Diencephalon (tissue), 1 donor: ENCODE data around the gene MED25. TPM values are rescaled to one million over a fixed set of nuclear protein-coding genes. Genes with fewer than 3 reads are reported as not detected.

ENCODE experiments used
- small RNA-seq: library from RNA; depleted of rRNA; stranded (forward); fragments of <200 nt; gene quantifications from one replicate; pipeline ENCODE3, GENCODE V24; 2014
- total RNA-seq: library from RNA; depleted of rRNA; stranded (reverse); fragments of >200 nt; gene quantifications from one replicate; pipeline ENCODE4 v1.2.3, GENCODE V29; 2014

MED25 gene
- 19.1 TPM for total RNA-seq

GRCh38 chr19:49817964-49818648, at the start of gene MED25:
Gene MED25 (plus strand): TSS chr19:49818289. CDS start chr19:49818342, 53 bp downstream.

GRCh38 chr19:49812997-49813861, 4.9 kb upstream of the MED25 start, which contains the start of gene FUZ:
Gene FUZ (minus strand): TSS chr19:49813292. CDS start chr19:49813106, 186 bp downstream.

GRCh38 chr19:49850487-49851342, 32.6 kb downstream of the MED25 start, which contains the start of gene PTOV1:
Gene PTOV1 (plus strand): TSS chr19:49851159.

GRCh38 chr19:49866933-49867782, 49.1 kb downstream of the MED25 start, which contains the start of gene PNKP:
Gene PNKP (minus strand): TSS chr19:49867576. CDS start chr19:49867204, 372 bp downstream.

GRCh38 chr19:49877020-49877878, 59.2 kb downstream of the MED25 start, which contains the start of the genes AKT1S1 and TBC1D17:
Gene AKT1S1 (minus strand): TSS chr19:49877355. CDS start chr19:49873295, 4,060 bp downstream.
Gene TBC1D17 (plus strand): TSS chr19:49877702. CDS start chr19:49877724, 22 bp downstream.

Small RNA genes within 50 kb of the gene (small RNA-seq; reads per million reads assigned to genes)
- gene MIR4749 (not detected), gene MIR6799 (not detected)

Other genes with a start within 250 kb of the MED25 start
- gene NOSIP, start 237.7 kb upstream of the MED25 start, total RNA-seq = 34.4 TPM
- 1.2 TPM for gene PRRG2, start 237.0 kb upstream of the MED25 start, total RNA-seq
- gene PRR12, start 227.1 kb upstream of the MED25 start, total RNA-seq = 5.8 TPM
- gene RRAS, start 178.1 kb upstream of the MED25 start, total RNA-seq = 1.4 TPM
- gene SCAF1, start 176.1 kb upstream of the MED25 start, total RNA-seq = 14.1 TPM
- 19.1 TPM for gene IRF3, start 152.4 kb upstream of the MED25 start, total RNA-seq
- gene BCL2L12, start 152.4 kb upstream of the MED25 start, total RNA-seq = 0.69 TPM
- gene PRMT1, start 141.0 kb upstream of the MED25 start, total RNA-seq = 211 TPM
- gene ADM5, start 128.7 kb upstream of the MED25 start, total RNA-seq = 1.4 TPM
- 54.4 TPM for gene CPT1C, start 127.2 kb upstream of the MED25 start, total RNA-seq
- gene TSKS, start 55.0 kb upstream of the MED25 start, total RNA-seq = not detected
- 83.5 TPM for gene AP2A1, start 51.3 kb upstream of the MED25 start, total RNA-seq
- 15.2 TPM for gene FUZ, start 5.0 kb upstream of the MED25 start, total RNA-seq
- 113 TPM for gene PTOV1, start 32.9 kb downstream of the MED25 start, total RNA-seq
- gene PNKP, start 49.3 kb downstream of the MED25 start, total RNA-seq = 26.3 TPM
- gene AKT1S1, start 59.1 kb downstream of the MED25 start, total RNA-seq = 5.1 TPM
- 9.7 TPM for gene TBC1D17, start 59.4 kb downstream of the MED25 start, total RNA-seq
- gene IL4I1, start 78.6 kb downstream of the MED25 start, total RNA-seq = 0.23 TPM
- gene ATF5, start 110.9 kb downstream of the MED25 start, total RNA-seq = 7.6 TPM
- gene NUP62, start 111.2 kb downstream of the MED25 start, total RNA-seq = 18.2 TPM
- 0.23 TPM for gene SIGLEC11, start 142.9 kb downstream of the MED25 start, total RNA-seq
- 27.5 TPM for gene VRK3, start 207.1 kb downstream of the MED25 start, total RNA-seq
- gene ZNF473, start 207.7 kb downstream of the MED25 start, total RNA-seq = 10.4 TPM